ENCODE measurements around the gene PPP1R12A.
"Not testable (repeated sequence)": the region's sequence is repeated elsewhere in the genome, so short reads cannot be mapped to it uniquely, and the experiment has no call there.

PPP1R12A gene

DNA sequence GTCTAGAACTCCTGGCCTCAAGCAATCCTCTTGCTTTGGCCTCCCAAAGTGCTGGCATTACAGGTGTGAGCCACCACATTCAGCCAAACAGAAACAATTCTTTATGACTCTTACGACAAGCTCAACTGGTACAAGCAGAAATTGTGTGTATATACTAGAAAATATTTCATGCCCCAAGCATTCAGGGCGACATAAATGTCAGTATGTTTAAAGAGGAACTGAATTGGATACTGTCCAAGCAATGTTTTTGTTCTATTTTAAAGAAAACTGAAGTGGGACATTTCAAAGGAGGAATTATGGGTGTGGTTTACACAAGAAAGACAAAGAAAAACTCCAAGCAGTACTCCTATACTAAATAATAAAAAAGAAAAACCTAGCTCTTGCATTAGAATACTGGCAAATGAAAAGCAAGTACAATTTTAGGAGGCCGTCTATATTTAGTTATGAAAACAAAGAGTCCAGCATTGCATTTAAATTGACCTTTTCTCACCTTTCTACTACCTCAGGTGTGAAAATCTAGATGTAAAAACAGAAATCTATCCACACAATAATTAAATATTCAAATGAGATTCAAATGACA, 48.9 kb downstream of the PPP1R12A start:
- Mint-ChIP-seq H3K4me3 (no peak overlapping the region), H3K9me3 (no peaks in the 10 kb centered on the region), H3K27me3 (ENCODE audit: low read depth, poor library complexity) (no peaks in the 10 kb centered on the region), H3K27ac (no peak overlapping the region), H3K36me3 (ENCODE audit: low read depth) (peaks cover 31% of the 10 kb centered on the region), H3K4me1 (peaks cover 8% of the 10 kb centered on the region)
- DNase-seq = no peak
- TF ChIP-seq, protein P1, sequence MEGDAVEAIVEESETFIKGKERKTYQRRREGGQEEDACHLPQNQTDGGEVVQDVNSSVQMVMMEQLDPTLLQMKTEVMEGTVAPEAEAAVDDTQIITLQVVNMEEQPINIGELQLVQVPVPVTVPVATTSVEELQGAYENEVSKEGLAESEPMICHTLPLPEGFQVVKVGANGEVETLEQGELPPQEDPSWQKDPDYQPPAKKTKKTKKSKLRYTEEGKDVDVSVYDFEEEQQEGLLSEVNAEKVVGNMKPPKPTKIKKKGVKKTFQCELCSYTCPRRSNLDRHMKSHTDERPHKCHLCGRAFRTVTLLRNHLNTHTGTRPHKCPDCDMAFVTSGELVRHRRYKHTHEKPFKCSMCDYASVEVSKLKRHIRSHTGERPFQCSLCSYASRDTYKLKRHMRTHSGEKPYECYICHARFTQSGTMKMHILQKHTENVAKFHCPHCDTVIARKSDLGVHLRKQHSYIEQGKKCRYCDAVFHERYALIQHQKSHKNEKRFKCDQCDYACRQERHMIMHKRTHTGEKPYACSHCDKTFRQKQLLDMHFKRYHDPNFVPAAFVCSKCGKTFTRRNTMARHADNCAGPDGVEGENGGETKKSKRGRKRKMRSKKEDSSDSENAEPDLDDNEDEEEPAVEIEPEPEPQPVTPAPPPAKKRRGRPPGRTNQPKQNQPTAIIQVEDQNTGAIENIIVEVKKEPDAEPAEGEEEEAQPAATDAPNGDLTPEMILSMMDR (IDR thresholded peaks at IDR 0.05) = no peak

DNA sequence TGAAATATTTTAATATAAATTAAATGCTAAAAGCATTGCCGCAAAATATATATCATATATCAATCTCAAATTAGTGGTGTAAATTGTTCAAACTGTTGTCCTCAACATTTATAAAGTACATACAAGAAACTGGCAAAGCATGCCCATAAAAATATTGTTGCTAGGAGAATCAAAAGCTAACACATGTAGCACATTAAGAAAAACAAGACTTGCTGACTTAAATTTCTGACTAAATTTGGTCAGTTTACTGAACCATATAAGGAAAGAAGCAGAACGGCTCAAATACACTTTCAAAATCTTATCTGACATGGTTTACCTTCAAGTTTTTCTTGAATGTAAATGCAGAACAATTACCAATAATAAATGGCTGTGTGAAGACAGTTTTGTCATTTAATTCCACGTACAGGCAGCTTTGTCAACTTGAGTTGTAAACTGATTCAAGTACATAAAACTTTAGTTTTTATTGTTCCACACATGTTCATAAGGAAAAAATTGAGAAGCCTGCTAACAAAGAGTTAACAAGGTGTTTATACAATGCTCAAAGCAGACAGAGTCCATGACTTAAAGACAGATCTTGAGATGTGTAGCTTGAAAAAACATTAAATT, 50.4 kb downstream of the PPP1R12A start:
- no peak for DNase-seq
- Mint-ChIP-seq H3K36me3 (ENCODE audit: low read depth) (peaks cover 41% of the 10 kb centered on the region), H3K4me3 (no peak overlapping the region), H3K4me1 (peaks cover 8% of the 10 kb centered on the region), H3K27ac (no peak overlapping the region), H3K9me3 (no peaks in the 10 kb centered on the region), H3K27me3 (ENCODE audit: low read depth, poor library complexity) (no peaks in the 10 kb centered on the region)
- TF ChIP-seq, protein P1 (IDR thresholded peaks at IDR 0.05) = no peak

DNA sequence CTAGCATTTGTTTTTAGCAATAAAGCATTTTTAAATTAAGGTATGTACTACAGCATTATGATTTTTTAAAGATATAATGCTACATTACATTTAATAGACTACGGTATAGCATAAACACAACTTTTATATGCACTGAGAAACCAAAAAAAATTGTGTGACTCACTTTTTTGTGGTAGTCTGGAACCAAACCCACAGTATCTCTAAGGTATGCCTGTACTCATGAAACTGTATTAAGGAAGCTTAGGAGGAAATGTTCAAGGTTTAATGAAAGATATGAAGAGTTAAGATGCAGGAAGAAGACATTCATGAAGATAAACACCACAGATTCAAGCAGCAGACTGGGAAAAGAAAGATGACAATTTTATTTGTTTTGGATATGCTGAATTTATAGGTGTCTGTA, 51.7 kb downstream of the PPP1R12A start:
- Mint-ChIP-seq H3K9me3 (no peaks in the 10 kb centered on the region), H3K27me3 (ENCODE audit: low read depth, poor library complexity) (no peaks in the 10 kb centered on the region), H3K27ac (no peak overlapping the region), H3K4me3 (no peak overlapping the region), H3K4me1 (peaks cover 8% of the 10 kb centered on the region), H3K36me3 (ENCODE audit: low read depth) (peaks cover 51% of the 10 kb centered on the region)
- DNase-seq = no peak
- TF ChIP-seq, protein P1 (IDR thresholded peaks at IDR 0.05) = no peak

DNA sequence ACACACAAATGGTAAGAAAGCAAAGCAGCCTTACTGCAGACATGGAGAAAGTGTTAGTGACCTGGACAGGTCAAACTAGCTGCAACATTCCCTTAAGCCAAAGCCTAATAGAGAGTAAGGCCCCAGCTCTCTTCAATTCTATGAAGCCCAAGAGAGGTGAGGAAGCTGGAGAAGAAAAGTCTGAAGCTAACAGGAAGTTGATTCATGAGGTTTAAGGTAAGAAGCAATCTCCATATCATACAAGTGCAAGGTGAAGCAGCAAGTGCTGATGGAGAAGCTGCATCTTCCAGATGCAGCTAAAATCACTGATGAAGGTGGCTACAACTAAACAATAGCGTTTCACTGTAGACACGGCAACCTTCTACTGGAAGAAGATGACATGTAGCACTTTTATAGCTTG, 53.5 kb downstream of the PPP1R12A start:
- TF ChIP-seq, protein P1 (IDR thresholded peaks at IDR 0.05) = no peak
- Mint-ChIP-seq H3K27me3 (ENCODE audit: low read depth, poor library complexity) (no peaks in the 10 kb centered on the region), H3K9me3 (no peaks in the 10 kb centered on the region), H3K36me3 (ENCODE audit: low read depth) (peaks cover 58% of the 10 kb centered on the region), H3K27ac (no peak overlapping the region), H3K4me1 (peaks cover 8% of the 10 kb centered on the region), H3K4me3 (no peak overlapping the region)
- DNase-seq = no peak

DNA sequence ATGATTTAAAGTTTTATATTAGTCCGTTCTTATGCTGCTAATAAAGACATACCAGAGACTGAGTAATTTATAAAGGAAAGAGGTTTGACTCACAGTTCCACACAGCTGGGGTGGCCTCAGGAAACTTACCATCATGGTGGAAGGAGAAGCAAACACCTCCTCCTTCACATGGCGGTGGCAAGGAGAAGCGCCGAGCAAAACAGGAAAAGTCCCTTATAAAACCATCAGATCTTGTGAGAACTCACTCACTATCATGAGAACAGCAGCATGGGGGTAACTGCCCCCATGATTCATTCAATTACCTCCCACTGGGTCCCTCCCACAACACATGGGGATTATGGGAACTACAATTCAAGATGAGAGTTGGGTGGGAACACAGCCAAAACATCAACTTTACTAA, 56.4 kb downstream of the PPP1R12A start:
- Mint-ChIP-seq H3K36me3 (ENCODE audit: low read depth) (peaks cover 52% of the 10 kb centered on the region), H3K27ac (peak overlapping the region; percentile 90)
- H3K4me3 Mint-ChIP-seq; DNase-seq; H3K27me3 Mint-ChIP-seq (ENCODE audit: low read depth, poor library complexity); H3K4me1 Mint-ChIP-seq; H3K9me3 Mint-ChIP-seq: not testable (repeated sequence)

DNA sequence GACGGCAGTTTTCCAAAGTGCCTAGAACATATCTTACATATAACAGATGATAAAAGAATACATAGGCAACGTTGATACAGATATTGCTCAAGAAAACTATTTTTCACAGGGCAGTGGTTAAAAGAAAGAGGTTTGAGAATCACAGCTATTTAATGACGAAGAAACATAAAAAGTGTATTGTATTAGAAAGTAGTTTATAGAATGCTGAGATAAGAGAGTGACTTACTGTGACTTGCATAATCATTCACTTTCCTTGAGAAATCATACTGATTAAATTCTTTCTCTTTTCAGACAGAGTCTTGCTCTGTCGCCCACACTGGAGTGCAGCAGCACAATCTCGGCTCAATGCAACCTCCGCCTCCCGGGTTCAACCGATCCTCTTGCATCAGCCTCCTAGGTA, 57.7 kb downstream of the PPP1R12A start:
- no peaks in the 10 kb centered on the region for H3K9me3 Mint-ChIP-seq
- TF ChIP-seq, protein P1 (IDR thresholded peaks at IDR 0.05) = no peak
- H3K4me1 Mint-ChIP-seq = peaks cover 4% of the 10 kb centered on the region
- DNase-seq = no peak
- H3K27ac Mint-ChIP-seq = no peak overlapping the region
- peaks cover 50% of the 10 kb centered on the region for H3K36me3 Mint-ChIP-seq (ENCODE audit: low read depth)
- no peak overlapping the region for H3K4me3 Mint-ChIP-seq
- H3K27me3 Mint-ChIP-seq (ENCODE audit: low read depth, poor library complexity) = no peaks in the 10 kb centered on the region

All from nephron progenitor cell (in vitro differentiated cells).